SK-N-SH (cell line): Measurements from ENCODE around the gene ZCCHC14. TPM values are rescaled to one million over a fixed set of nuclear protein-coding genes. Genes with fewer than 3 reads are reported as not detected.

Experiments
- CTCF ChIA-PET: fragments of 300-600, 350-600 bp; formaldehyde crosslinking; extraction: SDS; loops from one replicate; lab custom pipeline; 2021; lab: Yijun Ruan, JAX
- POLR2A ChIA-PET: fragments of 350-600 bp; sonication (Branson Sonifier 250); formaldehyde crosslinking; extraction: SDS; loops from one replicate; lab custom pipeline; 2020; ENCODE audit warnings: antibody characterized with exemption, inconsistent platforms; lab: Yijun Ruan, JAX
- DNase-seq: peaks from one replicate; pipeline ENCODE4 v3.0.0; 2012
- H2AFZ ChIP-seq: fragments of 200-600 bp; sonication (generic); 2 replicates; pipeline ENCODE4 v1.8.1; 2016; ENCODE audit warnings: antibody characterized with exemption, mild to moderate bottlenecking, low read depth
- H3F3A ChIP-seq: fragments of 200-600 bp; sonication (generic); replicated peaks from 2 replicates; pipeline ENCODE3; 2016; ENCODE audit warnings: antibody characterized with exemption, mild to moderate bottlenecking; ENCODE audit not compliant: insufficient read depth
- H3K27ac ChIP-seq, 2 experiments: fragments of 200-500 bp in 1 of 2; fragments of 200-600 bp in 1 of 2; sonication (Bioruptor generic) in 1 of 2; sonication (generic), shearing (Covaris generic) in 1 of 2; 2 replicates each; pipeline versions ENCODE4 v1.5.1 to v1.6.1; 2014 to 2016; ENCODE audit warnings: low read depth in 2 of 2, inconsistent platforms in 1 of 2, low read length in 1 of 2, mild to moderate bottlenecking in 1 of 2, mixed read lengths in 1 of 2
- H3K27me3 ChIP-seq: fragments of 200-600 bp; sonication (generic), shearing (Covaris generic); 2 replicates; pipeline ENCODE4 v1.6.1; 2016; ENCODE audit warnings: mixed run types; ENCODE audit not compliant: insufficient read depth
- H3K36me3 ChIP-seq, 2 experiments: fragments of 200-500 bp in 1 of 2; fragments of 200-600 bp in 1 of 2; sonication (Bioruptor generic) in 1 of 2; sonication (generic) in 1 of 2; replicated peaks in 1 of 2; 2 replicates each; pipeline versions ENCODE3 to v1.5.1; 2014 to 2016; ENCODE audit warnings: low read length in 1 of 2, mild to moderate bottlenecking in 1 of 2; ENCODE audit not compliant: insufficient read depth in 2 of 2, control insufficient read depth in 1 of 2
- H3K4me1 ChIP-seq, 2 experiments: fragments of 200-500 bp in 1 of 2; fragments of 200-600 bp in 1 of 2; sonication (Bioruptor generic) in 1 of 2; sonication (generic), shearing (Covaris generic) in 1 of 2; 2 replicates each; pipeline versions ENCODE4 v1.5.1 to v1.6.1; 2014 to 2016; ENCODE audit warnings: low read depth in 1 of 2, low read length in 1 of 2, mixed run types in 1 of 2; ENCODE audit not compliant: insufficient read depth in 2 of 2, control insufficient read depth in 1 of 2
- H3K4me2 ChIP-seq: fragments of 200-600 bp; sonication (generic), shearing (Covaris generic); 2 replicates; pipeline ENCODE4 v1.6.1; 2017; ENCODE audit warnings: mixed run types
- H3K4me3 ChIP-seq, 2 experiments: fragments of 200-500 bp in 1 of 2; fragments of 200-600 bp in 1 of 2; sonication (Bioruptor generic) in 1 of 2; sonication (generic), shearing (Covaris generic) in 1 of 2; 2 replicates each; pipeline versions ENCODE4 v1.5.1 to v1.8.1; 2014 to 2016; ENCODE audit warnings: low read depth in 2 of 2, inconsistent platforms in 1 of 2, low read length in 1 of 2, mild to moderate bottlenecking in 1 of 2, mixed read lengths in 1 of 2, moderate library complexity in 1 of 2
- H3K79me2 ChIP-seq: fragments of 200-600 bp; sonication (generic); 2 replicates; pipeline ENCODE4 v1.8.1; 2017; ENCODE audit warnings: mild to moderate bottlenecking; ENCODE audit not compliant: insufficient read depth
- H3K9ac ChIP-seq: fragments of 200-600 bp; sonication (generic); 2 replicates; pipeline ENCODE4 v1.6.1; 2017; ENCODE audit warnings: mixed run types
- H3K9me2 ChIP-seq: fragments of 200-600 bp; sonication (generic); 2 replicates; pipeline ENCODE4 v1.6.1; 2017; ENCODE audit warnings: mixed run types
- H3K9me3 ChIP-seq: fragments of 200-600 bp; sonication (generic); 2 replicates; pipeline ENCODE4 v1.6.1; 2017; ENCODE audit warnings: mixed run types, mild to moderate bottlenecking, moderate library complexity
- H4K20me1 ChIP-seq: fragments of 200-600 bp; sonication (generic); 2 replicates; pipeline ENCODE4 v1.6.1; 2017; ENCODE audit warnings: mild to moderate bottlenecking, mixed run types; ENCODE audit not compliant: insufficient read depth
- CHD2 ChIP-seq: fragments of 150-350 bp; IDR thresholded peaks from 2 replicates; pipeline ENCODE4 v1.6.1; 2018; ENCODE audit warnings: low read length; ENCODE audit not compliant: partially characterized antibody
- EP300 ChIP-seq, 2 experiments: IDR thresholded peaks; 2 replicates each; pipeline versions ENCODE4 v1.4.0 to v1.6.1; 2012; ENCODE audit warnings: borderline replicate concordance in 1 of 2, low read depth in 1 of 2, low read length in 1 of 2
- FOXJ3 ChIP-seq: sonication (generic); formaldehyde crosslinking; IDR thresholded peaks from 2 replicates; pipeline ENCODE4 v1.5.1; 2020; ENCODE audit warnings: mild to moderate bottlenecking, missing genetic modification reagents
- MEF2A ChIP-seq: IDR thresholded peaks from 2 replicates; pipeline ENCODE4 v1.4.0; 2012; ENCODE audit warnings: low read depth, borderline replicate concordance
- MXI1 ChIP-seq: IDR thresholded peaks from 2 replicates; pipeline ENCODE4 v1.6.1; 2012; ENCODE audit warnings: mild to moderate bottlenecking, low read depth, low read length, improper control_type of control experiment
- RAD21 ChIP-seq: IDR thresholded peaks from 2 replicates; pipeline ENCODE4 v1.6.1; 2012; ENCODE audit warnings: mild to moderate bottlenecking, low read length
- RCOR1 ChIP-seq: fragments of 150-350 bp; IDR thresholded peaks from 2 replicates; pipeline ENCODE4 v1.6.1; 2017; ENCODE audit warnings: antibody characterized with exemption, low read length
- SIN3A ChIP-seq: IDR thresholded peaks from 2 replicates; pipeline ENCODE4 v1.6.1; 2012; ENCODE audit warnings: low read depth, mild to moderate bottlenecking, low read length, moderate library complexity, borderline replicate concordance
- SMC3 ChIP-seq: IDR thresholded peaks from 2 replicates; pipeline ENCODE4 v1.6.1; 2012; ENCODE audit warnings: low read depth, low read length, improper control_type of control experiment
- YY1 ChIP-seq: IDR thresholded peaks from 2 replicates; pipeline ENCODE4 v1.4.0; 2012; ENCODE audit warnings: low read depth, mild to moderate bottlenecking
- WGBS: methylation state at CpG from one replicate; pipeline ENCODE4 v1.1.6; 2017; ENCODE audit warnings: low lambda C conversion rate; 5-methylcytosine and 5-hydroxymethylcytosine counted together
- polyA plus RNA-seq, 3 experiments: library from polyadenylated mRNA; depleted of rRNA; stranded (reverse); fragments of >200 nt; gene quantifications; 2 replicates each; pipeline ENCODE4 v1.2.3, GENCODE V29; 2012
- TF ChIP-seq, protein P1 (sequence below): fragments of 150-350 bp; IDR thresholded peaks from 2 replicates; pipeline ENCODE4 v1.6.1; 2017; ENCODE audit warnings: antibody characterized with exemption, low read length, low read depth, borderline replicate concordance
- TF ChIP-seq, protein P2 (sequence below): IDR thresholded peaks from 2 replicates; pipeline ENCODE4 v1.4.0; 2012; ENCODE audit warnings: low read depth
- TF ChIP-seq, protein P3 (sequence below): fragments of 150-350 bp; IDR thresholded peaks from 2 replicates; pipeline ENCODE4 v1.6.1; 2016; ENCODE audit warnings: mild to moderate bottlenecking, low read depth, low read length
- TF ChIP-seq, protein P4 (sequence below): IDR thresholded peaks from 2 replicates; pipeline ENCODE4 v1.4.0; 2012; ENCODE audit warnings: low read depth, borderline replicate concordance

ZCCHC14 gene
- polyA plus RNA-seq, 1 of the 3 experiments (the other 2 are of a cell fraction) = 5.7 TPM

DNA sequence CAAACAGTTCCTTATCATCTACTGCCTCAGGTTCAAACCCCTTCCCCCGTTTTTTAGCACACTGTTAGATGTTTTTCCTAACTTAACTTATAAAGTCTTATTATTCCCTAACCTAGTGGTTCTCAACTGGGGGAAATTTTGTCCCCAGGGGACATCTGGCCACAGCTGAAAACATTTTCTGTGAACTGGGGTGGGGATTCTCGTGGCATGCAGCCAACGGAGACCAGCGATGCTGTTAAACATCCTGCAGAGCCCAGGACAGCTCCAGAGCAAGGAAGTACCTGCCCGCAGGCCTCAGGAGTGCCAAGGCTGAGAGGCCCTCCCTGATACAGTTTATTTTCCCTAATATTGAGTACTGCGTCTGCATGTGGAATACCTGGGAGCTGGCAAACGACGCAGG lies 24.3 kb downstream of the ZCCHC14 start (continued):
- TF ChIP-seq, protein P1, sequence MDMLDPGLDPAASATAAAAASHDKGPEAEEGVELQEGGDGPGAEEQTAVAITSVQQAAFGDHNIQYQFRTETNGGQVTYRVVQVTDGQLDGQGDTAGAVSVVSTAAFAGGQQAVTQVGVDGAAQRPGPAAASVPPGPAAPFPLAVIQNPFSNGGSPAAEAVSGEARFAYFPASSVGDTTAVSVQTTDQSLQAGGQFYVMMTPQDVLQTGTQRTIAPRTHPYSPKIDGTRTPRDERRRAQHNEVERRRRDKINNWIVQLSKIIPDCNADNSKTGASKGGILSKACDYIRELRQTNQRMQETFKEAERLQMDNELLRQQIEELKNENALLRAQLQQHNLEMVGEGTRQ = no peak
- TF ChIP-seq CHD2 (peak; percentile 49), SMC3 (no peak), YY1 (no peak), MEF2A (no peak)
- TF ChIP-seq, protein P2, sequence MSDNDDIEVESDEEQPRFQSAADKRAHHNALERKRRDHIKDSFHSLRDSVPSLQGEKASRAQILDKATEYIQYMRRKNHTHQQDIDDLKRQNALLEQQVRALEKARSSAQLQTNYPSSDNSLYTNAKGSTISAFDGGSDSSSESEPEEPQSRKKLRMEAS = no peak
- TF ChIP-seq, protein P3, sequence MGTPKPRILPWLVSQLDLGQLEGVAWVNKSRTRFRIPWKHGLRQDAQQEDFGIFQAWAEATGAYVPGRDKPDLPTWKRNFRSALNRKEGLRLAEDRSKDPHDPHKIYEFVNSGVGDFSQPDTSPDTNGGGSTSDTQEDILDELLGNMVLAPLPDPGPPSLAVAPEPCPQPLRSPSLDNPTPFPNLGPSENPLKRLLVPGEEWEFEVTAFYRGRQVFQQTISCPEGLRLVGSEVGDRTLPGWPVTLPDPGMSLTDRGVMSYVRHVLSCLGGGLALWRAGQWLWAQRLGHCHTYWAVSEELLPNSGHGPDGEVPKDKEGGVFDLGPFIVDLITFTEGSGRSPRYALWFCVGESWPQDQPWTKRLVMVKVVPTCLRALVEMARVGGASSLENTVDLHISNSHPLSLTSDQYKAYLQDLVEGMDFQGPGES = no peak

DNA sequence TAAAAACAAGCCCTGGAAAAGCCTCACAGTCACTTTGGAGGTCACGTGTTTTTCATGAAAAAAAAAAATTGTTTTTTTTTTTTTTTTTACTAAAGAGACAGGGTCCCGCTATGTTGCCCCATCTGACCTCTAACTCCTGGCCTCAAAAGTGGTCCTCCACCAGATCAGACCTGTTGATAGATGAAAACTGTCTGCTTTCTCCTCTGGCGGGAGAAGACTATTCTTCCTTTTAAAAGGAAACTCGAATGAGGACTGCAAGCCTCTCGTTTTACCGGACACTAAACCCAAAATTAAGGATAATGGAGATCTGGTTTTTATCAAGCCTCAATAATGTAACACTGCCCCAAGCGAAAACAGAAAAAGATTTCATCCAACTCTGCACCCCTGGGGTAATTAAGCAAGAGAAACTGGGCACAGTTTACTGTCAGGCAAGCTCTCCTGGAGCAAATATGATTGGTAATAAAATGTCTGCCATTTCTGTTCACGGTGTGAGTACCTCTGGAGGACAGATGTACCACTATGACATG lies 25.8 kb downstream of the ZCCHC14 start:
- H3K27ac ChIP-seq = peak overlapping the region; percentile 92 to 95; a peak in 3 of 4 replicates
- no peak overlapping the region for H2AFZ ChIP-seq
- TF ChIP-seq FOXJ3 (CRISPR knock-in tag) (peak; percentile 86), EP300 (IDR thresholded peaks at IDR 0.05; ENCODE audit: borderline replicate concordance in 1 of 2, low read depth in 1 of 2, low read length in 1 of 2) (peak in 1 of 2 experiments; percentile 78; a peak in 2 of 4 replicates), SIN3A (no peak), RAD21 (0 out of 2 replicates have a peak, but pooled peaks have one; percentile 3), MXI1 (0 out of 2 replicates have a peak, but pooled peaks have one; percentile 32), RCOR1 (peak; percentile 73), CHD2 (peak; percentile 44)
- TF ChIP-seq, protein P4, sequence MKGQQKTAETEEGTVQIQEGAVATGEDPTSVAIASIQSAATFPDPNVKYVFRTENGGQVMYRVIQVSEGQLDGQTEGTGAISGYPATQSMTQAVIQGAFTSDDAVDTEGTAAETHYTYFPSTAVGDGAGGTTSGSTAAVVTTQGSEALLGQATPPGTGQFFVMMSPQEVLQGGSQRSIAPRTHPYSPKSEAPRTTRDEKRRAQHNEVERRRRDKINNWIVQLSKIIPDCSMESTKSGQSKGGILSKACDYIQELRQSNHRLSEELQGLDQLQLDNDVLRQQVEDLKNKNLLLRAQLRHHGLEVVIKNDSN = peak; percentile 22; the same call in 1 of the 2 replicates
- TF ChIP-seq, protein P1 = no peak
- H3K79me2 ChIP-seq = peaks cover 89% of the 10 kb centered on the region
- ChIA-PET POLR2A (interaction anchor here (1.0 kb wide), 1 partner anchor 9 kb away, joined by 3 read pairs; no protein-coding TSS in a partner anchor), CTCF (interaction anchor here (1.2 kb wide), 1 partner anchor 29 kb away, joined by 4 read pairs; no protein-coding TSS in a partner anchor)
- H3K4me3 ChIP-seq = no peak overlapping the region
- H3F3A ChIP-seq = peaks cover 29% of the 10 kb centered on the region
- peaks cover 34 to 82% of the 10 kb centered on the region in 2 experiments for H3K4me1 ChIP-seq
- H3K4me2 ChIP-seq = peak overlapping the region; percentile 75; the same call in 1 of the 2 replicates
- DNase-seq = no peak
- peaks cover 48% of the 10 kb centered on the region for H4K20me1 ChIP-seq
- H3K9me2 ChIP-seq = no peaks in the 10 kb centered on the region
- no peaks in the 10 kb centered on the region for H3K36me3 ChIP-seq
- H3K27me3 ChIP-seq = no peaks in the 10 kb centered on the region
- 50% methylated on average over 8 of the region's 8 CpGs for WGBS
- H3K9me3 ChIP-seq = no peaks in the 10 kb centered on the region
- H3K9ac ChIP-seq = no peak overlapping the region
